Measurements from ENCODE around the gene TMEM205.
A peak's percentile ranks its signal among the peaks of the same experiment; 100 is the strongest.

DNA sequence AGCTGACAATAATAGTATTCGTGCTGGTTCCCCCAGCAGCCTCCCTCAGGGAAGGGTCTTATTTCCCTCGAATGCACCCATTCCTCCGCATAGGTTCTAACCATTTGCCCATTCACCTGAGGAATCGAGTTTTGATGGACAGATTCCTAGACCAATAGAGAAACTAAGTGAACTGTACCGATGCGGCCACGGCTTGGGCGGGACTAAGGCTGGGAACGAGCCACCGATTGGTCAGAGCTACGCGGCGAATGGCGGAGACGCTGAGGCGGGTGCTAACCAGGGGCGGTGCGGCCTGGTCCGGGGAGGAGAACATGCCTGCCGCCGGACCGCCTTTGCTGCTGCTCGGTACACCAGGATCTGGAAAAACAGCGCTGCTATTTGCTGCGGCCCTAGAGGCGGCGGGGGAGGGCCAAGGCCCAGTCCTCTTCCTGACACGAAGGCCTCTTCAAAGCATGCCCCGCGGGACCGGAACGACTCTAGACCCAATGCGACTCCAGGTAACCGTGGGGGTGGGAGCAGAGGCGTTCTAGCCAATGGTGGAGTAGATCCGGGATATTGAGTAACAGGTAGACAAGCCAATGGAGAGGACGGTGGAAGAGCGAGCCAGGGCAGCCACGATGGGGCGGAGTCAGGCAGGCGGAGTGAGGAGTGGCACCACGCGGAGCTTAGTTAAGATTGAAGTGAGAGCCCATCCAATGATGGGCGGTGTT lies 28.5 kb upstream of the TMEM205 start, which contains the start of gene SWSAP1:
- TF ChIP-seq SP1 (IDR thresholded peaks at IDR 0.05) (no peak), SUZ12 (IDR thresholded peaks at IDR 0.05) (no peak), FOXA1 (IDR thresholded peaks at IDR 0.05) (no peak), NFRKB (IDR thresholded peaks at IDR 0.05) (no peak), FOXM1 (IDR thresholded peaks at IDR 0.05; ENCODE audit: borderline replicate concordance) (no peak), TARDBP (IDR thresholded peaks at IDR 0.05) (no peak), BHLHE40 (IDR thresholded peaks at IDR 0.05; ENCODE audit: borderline replicate concordance) (no peak), ZNF384 (IDR thresholded peaks at IDR 0.05) (no peak), L3MBTL2 (conservative IDR thresholded peaks at IDR 0.05) (peak; percentile 76), LEF1 (IDR thresholded peaks at IDR 0.05; ENCODE audit: borderline replicate concordance) (no peak), HDGF (IDR thresholded peaks at IDR 0.05; ENCODE audit: borderline replicate concordance) (no peak)

Measured in HEK293T (cell line).